Right atrium auricular region (tissue), 2 donors: ENCODE data around the gene C5AR1. TPM values are rescaled to one million over a fixed set of nuclear protein-coding genes. Genes with fewer than 3 reads are reported as not detected.
A peak's percentile ranks its signal among the peaks of the same experiment; 100 is the strongest.
"Not testable (repeated sequence)": the region's sequence is repeated elsewhere in the genome, so short reads cannot be mapped to it uniquely, and the experiment has no call there.

Experiments
- DNase-seq: peaks from one replicate; pipeline ENCODE4 v3.0.0-alpha.2; 2019; ENCODE audit warnings: low spot score
- H3K27ac ChIP-seq, 2 donors: fragments of 200-600 bp; sonication (generic); 1 replicate in 1 of 2; 2 replicates in 1 of 2; pipeline ENCODE4 v1.5.1; 2016 to 2019
- H3K27me3 ChIP-seq, 2 donors: fragments of 200-600 bp; sonication (generic); one replicate each; pipeline versions ENCODE4 v1.5.1 to v1.6.0; 2017 to 2019
- H3K36me3 ChIP-seq: fragments of 200-600 bp; sonication (generic); one replicate; pipeline ENCODE4 v1.5.1; 2016
- H3K4me1 ChIP-seq, 2 donors: fragments of 200-600 bp; sonication (generic); one replicate each; pipeline versions ENCODE4 v1.5.1 to v1.6.0; 2017 to 2019
- H3K4me3 ChIP-seq, 2 donors: fragments of 200-600 bp; sonication (generic); 1 replicate in 1 of 2; 2 replicates in 1 of 2; pipeline ENCODE4 v1.5.1; 2017 to 2019; ENCODE audit warnings: mild to moderate bottlenecking in 1 of 2, moderate library complexity in 1 of 2
- H3K9me3 ChIP-seq, 2 donors: fragments of 200-600 bp; sonication (generic); one replicate each; pipeline ENCODE4 v1.5.1; 2019
- total RNA-seq, 2 donors: library from RNA; depleted of rRNA; stranded (reverse); fragments of >200 nt; gene quantifications; one replicate each; pipeline ENCODE4 v1.1.0, GENCODE V29; 2016
- TF ChIP-seq, protein P1 (sequence below), 2 donors: fragments of 200-600 bp; sonication (generic); IDR thresholded peaks; one replicate each; pipeline ENCODE4 v1.5.1; 2019; ENCODE audit warnings: antibody characterized with exemption in 2 of 2

C5AR1 gene
- 10 to 100 TPM in 1 of 2 donors, 1 to 10 TPM in 1; 4.6 to 14.3 TPM for total RNA-seq

DNA sequence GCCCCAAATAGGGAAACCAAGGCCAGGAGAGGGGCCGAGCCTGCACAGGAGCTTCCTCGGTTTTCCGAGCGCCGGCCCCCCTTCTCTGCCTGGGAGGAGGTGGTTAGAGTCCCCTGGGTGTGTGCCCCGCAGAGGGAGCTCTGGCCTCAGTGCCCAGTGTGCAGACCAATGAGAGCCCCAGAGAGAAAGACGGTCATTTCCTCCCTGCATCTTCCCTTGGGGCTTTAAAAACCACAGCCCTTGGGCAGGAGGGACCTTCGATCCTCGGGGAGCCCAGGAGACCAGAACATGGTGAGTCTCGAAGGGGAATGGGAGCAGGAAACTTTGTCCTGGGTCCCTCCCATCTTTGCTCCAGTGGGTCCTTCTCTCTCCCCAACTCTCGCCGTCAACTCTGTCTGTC is at the start of gene C5AR1:
Gene C5AR1, plus strand, starts transcription at position 254 of the 400 bp plus-strand sequence. Its CDS starts 35 bp downstream, at position 289.
- peak within 1 kb of the TSS; percentile 11 to 31 for H3K27ac ChIP-seq
- no peak for DNase-seq
- H3K9me3 ChIP-seq = no peaks in the 10 kb centered on the region
- no peaks in the 10 kb centered on the region for H3K4me1 ChIP-seq
- TF ChIP-seq, protein P1, sequence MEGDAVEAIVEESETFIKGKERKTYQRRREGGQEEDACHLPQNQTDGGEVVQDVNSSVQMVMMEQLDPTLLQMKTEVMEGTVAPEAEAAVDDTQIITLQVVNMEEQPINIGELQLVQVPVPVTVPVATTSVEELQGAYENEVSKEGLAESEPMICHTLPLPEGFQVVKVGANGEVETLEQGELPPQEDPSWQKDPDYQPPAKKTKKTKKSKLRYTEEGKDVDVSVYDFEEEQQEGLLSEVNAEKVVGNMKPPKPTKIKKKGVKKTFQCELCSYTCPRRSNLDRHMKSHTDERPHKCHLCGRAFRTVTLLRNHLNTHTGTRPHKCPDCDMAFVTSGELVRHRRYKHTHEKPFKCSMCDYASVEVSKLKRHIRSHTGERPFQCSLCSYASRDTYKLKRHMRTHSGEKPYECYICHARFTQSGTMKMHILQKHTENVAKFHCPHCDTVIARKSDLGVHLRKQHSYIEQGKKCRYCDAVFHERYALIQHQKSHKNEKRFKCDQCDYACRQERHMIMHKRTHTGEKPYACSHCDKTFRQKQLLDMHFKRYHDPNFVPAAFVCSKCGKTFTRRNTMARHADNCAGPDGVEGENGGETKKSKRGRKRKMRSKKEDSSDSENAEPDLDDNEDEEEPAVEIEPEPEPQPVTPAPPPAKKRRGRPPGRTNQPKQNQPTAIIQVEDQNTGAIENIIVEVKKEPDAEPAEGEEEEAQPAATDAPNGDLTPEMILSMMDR (IDR thresholded peaks at IDR 0.05) = no peak
- H3K27me3 ChIP-seq = no peaks in the 10 kb centered on the region
- no peaks in the 10 kb centered on the region for H3K36me3 ChIP-seq
- H3K4me3 ChIP-seq = peak within 1 kb of the TSS in 1 of 2 donors; percentile 33

- DNase-seq = no peak
- Histone ChIP-seq H3K9me3 (no peaks in the 10 kb centered on the region), H3K4me3 (no peak overlapping the region), H3K36me3 (peaks cover 70% of the 10 kb centered on the region), H3K4me1 (peaks cover 0 to 26% of the 10 kb centered on the region in 2 donors), H3K27ac (no peak overlapping the region), H3K27me3 (no peaks in the 10 kb centered on the region)
- TF ChIP-seq, protein P1 (IDR thresholded peaks at IDR 0.05) = no peak
These were observed 49.2 kb upstream of the C5AR1 start for GRCh38 chr19:47260476-47260875.

- not testable (repeated sequence) for H3K4me3 ChIP-seq, H3K27ac ChIP-seq, H3K27me3 ChIP-seq, H3K9me3 ChIP-seq, DNase-seq
- peaks cover 87% of the 10 kb centered on the region for H3K36me3 ChIP-seq
- peaks cover 0 to 20% of the 10 kb centered on the region in 2 donors for H3K4me1 ChIP-seq
These were observed 47.5 kb upstream of the C5AR1 start for GRCh38 chr19:47261946-47262793.

GRCh38 chr19:47264629-47265028 is 45.0 kb upstream of the C5AR1 start:
- DNase-seq = no peak
- Histone ChIP-seq H3K4me1 (no peaks in the 10 kb centered on the region), H3K36me3 (peaks cover 92% of the 10 kb centered on the region), H3K4me3 (no peak overlapping the region), H3K27ac (no peak overlapping the region), H3K9me3 (no peaks in the 10 kb centered on the region), H3K27me3 (no peaks in the 10 kb centered on the region)
- TF ChIP-seq, protein P1 (IDR thresholded peaks at IDR 0.05) = no peak

- H3K27me3 ChIP-seq = no peaks in the 10 kb centered on the region
- peaks cover 92% of the 10 kb centered on the region for H3K36me3 ChIP-seq
- no peak for DNase-seq
- no peaks in the 10 kb centered on the region for H3K9me3 ChIP-seq
- no peaks in the 10 kb centered on the region for H3K4me1 ChIP-seq
- TF ChIP-seq, protein P1 (IDR thresholded peaks at IDR 0.05) = no peak
- H3K4me3 ChIP-seq = no peak overlapping the region
- H3K27ac ChIP-seq = no peak overlapping the region
These were observed 43.2 kb upstream of the C5AR1 start for GRCh38 chr19:47266401-47266941.

DNA sequence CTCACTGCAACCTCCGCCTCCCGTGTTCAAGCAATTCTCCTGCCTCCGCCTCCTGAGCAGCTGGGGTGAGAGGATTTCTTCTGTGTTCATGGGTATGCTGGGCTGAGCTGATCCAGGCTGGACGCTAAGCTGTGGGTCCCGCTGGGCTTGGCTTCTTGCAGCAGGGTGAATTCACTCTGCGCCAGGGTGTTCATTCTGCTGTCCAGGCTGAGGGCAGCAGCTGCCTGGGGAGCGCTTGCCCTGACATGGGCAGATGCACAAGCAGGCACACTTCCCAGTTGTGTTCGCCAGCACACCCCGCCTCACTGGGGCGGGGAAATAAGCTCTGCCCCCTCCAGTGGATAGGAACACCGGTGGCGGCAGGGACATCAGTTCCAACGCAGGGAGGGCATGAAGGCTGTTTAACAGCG is 42.3 kb upstream of the C5AR1 start:
- TF ChIP-seq, protein P1 (IDR thresholded peaks at IDR 0.05) = no peak
- H3K9me3 ChIP-seq = no peaks in the 10 kb centered on the region
- no peak overlapping the region for H3K4me3 ChIP-seq
- peaks cover 0 to under 1% of the 10 kb centered on the region in 2 donors for H3K4me1 ChIP-seq
- no peak for DNase-seq
- no peaks in the 10 kb centered on the region for H3K27me3 ChIP-seq
- H3K27ac ChIP-seq = no peak overlapping the region
- H3K36me3 ChIP-seq = peaks cover 84% of the 10 kb centered on the region
